GM12892 (cell line): ENCODE data around the gene CES5A.
"Not testable (repeated sequence)": the region's sequence is repeated elsewhere in the genome, so short reads cannot be mapped to it uniquely, and the experiment has no call there.

Source experiments
- DNase-seq: peaks from one replicate; pipeline ENCODE4 v3.0.0; 2011; ENCODE audit not compliant: insufficient read length
- FAIRE-seq: peaks from 2 replicates; lab custom pipeline; 2011; peaks lifted over from hg19 to GRCh38; lab: Jason Lieb, UNC
- POLR2A ChIP-seq: IDR thresholded peaks from 2 replicates; pipeline ENCODE4 v1.6.1; 2011; ENCODE audit warnings: low read depth, low read length, control low read depth
- POLR2AphosphoS5 ChIP-seq: IDR thresholded peaks from 2 replicates; pipeline ENCODE4 v1.6.1; 2011; ENCODE audit warnings: low read depth, low read length, control low read depth
- TAF1 ChIP-seq: IDR thresholded peaks from 2 replicates; pipeline ENCODE4 v1.6.1; 2011; ENCODE audit warnings: low read depth, mild to moderate bottlenecking, control low read depth, low read length, borderline replicate concordance

The CES5A gene

DNA sequence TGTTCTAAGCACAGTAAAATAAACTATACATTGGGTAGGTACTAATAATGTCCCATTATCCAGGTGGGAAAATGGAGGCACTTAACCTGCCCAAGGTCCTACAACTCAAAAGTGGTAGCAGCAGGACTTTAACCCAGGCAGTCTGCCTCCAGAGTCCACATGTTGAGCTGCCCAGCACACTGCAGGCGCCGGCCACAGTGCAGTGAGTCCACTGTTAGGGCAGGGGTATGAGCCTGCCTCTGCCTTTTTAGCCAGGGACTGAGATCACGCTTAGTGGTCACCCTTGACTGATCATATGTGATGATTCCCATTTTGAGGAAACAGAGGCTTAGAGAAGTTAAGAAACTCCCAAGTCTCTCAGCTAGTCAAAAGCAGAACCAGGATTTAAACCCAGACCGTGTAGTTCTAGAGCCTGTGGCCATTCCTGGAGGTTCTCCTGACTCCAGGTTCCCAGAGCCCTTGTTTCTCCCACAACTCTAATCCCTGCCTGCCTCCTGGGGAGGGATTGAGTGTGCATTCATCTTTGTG, 50.6 kb downstream of the CES5A start:
- FAIRE-seq: no peak

DNA sequence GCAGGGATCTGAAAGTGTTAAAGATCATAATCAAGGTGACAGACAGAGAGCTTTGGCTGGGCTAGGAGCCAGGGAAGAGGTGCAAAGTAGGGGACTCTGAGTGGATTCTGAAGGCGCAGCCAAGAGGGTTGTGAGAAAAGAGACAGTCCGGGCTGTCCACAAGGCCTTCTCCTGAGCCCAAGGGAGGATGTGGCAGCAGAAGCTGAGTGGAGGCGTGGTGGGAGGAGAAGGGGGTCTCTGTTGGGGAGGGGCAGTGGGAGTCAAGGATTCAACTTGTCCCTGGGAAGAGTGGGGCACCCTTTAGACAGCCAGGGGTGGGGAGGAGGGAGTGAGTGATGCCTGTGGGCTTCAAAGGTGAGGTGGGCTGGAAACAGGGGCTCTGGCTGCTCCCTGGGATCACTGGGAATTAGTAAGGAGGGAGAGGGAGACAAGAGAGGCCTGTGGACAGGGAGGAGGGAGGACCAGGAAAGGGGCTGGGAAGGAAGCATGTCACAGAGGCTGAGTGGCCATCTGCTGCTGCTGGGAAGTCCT, 52.8 kb downstream of the CES5A start:
- no peak for DNase-seq
- no peak for TF ChIP-seq POLR2A
- TF ChIP-seq TAF1: no peak
- TF ChIP-seq POLR2AphosphoS5: no peak
- FAIRE-seq: no peak

More for the DNA sequence above, 50.6 kb downstream of the CES5A start:
- no peak for DNase-seq
- no peak for TF ChIP-seq TAF1
- no peak for TF ChIP-seq POLR2A
- TF ChIP-seq POLR2AphosphoS5: no peak

DNA sequence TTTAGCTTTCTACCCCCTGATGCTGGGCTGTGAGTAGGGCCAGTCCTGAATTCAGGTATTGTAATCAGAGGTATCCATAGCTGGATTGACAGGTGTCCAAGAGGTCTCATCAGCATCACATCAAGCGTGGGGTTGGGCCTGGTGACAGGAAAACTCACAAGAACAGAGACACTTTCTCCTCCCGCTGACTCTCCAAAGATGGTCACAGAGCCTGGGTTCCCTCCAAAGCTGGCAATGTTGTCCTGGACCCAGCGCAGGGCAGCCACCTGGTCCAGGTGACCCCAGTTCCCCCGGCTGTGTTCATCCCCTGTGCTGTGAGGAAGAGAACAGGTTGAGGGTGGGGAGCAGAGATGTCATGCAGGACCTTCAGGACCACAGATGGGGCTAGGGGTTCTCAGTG, 54.0 kb downstream of the CES5A start:
- FAIRE-seq: no peak
- DNase-seq: no peak
- TF ChIP-seq TAF1 (no peak), POLR2A (no peak), POLR2AphosphoS5 (no peak)

DNA sequence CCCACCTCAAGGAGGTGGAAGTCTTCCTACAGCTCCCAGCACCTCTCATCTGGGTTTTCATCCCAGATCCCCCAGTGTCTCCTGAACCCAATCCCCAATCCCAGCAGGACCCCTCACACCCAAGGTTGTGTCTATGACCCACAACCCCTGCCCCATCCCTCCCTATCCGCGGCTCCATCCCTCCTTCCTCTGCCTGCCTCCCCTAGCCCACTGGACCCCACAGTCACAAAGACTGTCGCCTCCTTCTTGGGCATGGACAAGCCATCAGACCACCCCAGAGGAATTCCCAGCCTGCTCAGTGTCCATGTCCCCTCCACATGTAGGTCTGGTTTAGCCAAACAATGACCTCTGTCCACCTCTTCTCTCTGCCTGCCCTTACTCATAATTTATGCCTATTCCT, 54.6 kb downstream of the CES5A start:
- no peak for TF ChIP-seq POLR2A
- no peak for TF ChIP-seq POLR2AphosphoS5
- TF ChIP-seq TAF1: no peak
- DNase-seq (no peak), FAIRE-seq (no peak)

DNA sequence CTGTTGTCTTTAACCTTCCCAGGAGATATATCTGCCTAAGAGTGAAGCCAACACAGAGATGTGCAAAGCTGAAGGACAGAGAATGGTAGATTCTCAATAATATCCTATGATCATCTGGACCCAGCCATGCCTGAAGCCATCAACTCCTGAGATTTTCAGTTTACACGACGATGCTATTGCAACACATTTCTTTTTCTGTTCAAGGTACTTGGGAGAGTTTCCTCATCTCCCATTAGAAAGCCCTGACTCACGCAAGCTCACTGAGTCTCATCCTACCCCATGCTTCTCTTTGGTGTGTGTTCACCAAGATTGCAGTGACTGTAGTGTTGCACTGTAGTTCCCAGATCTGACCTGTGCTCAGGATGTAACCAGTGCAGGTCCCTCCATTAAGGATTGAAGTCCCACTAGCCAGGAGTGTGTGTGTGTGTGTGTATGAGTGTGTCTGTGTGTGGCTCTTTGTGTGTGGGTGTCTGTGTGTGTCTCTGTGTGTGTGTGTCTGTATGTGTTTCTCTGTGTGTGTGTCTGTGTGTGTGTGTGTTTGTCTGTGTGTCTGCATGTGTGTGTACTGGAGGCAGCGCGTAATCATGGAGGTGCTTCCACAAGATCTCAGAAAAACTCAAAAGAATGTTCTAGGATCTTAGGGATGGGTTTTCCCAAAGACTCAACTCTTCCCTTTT, 57.8 kb downstream of the CES5A start:
- TF ChIP-seq TAF1: no peak
- no peak for TF ChIP-seq POLR2A
- TF ChIP-seq POLR2AphosphoS5: no peak
- FAIRE-seq (no peak), DNase-seq (no peak)

DNA sequence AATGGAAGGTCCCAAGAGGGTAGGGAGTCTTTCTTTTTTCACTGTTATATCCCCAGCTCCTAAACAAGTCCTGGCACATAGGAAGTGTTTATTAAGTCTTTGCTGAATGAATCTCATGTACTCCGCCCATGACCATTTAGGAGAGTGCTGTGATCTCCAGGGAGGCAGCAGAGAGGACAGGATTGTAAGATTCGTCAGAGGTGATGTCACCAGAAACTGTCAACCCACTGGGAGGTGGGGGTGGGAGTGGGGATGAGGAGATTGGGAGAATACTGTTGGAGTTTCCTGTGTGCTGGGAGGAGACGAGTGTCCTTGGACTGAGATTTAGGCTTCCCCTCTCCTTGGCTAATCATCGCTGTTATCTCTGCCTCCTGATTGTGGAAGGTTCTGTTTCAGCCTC, 59.0 kb downstream of the CES5A start:
- DNase-seq, FAIRE-seq: not testable (repeated sequence)

DNA sequence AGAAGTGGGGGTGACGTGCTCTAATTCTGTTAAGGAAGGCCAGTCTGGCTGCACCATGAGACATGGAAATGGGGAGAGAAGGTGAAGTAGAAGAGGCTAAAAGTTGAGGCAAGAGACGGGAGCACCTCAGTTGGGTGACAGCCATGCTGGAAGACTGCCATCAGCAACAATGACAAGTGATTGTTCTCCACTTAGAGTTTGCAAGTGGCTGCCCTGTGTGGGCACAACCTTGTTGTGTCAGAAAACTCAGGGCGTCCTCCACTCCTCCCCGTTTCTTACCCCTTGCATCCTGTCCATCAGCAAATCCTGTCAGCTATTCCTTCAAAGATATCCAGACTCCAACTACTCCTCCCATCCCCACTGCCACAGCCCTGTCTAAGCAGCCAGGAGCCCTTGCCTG, 59.9 kb downstream of the CES5A start:
- no peak for DNase-seq
- no peak for FAIRE-seq
- TF ChIP-seq POLR2AphosphoS5 (no peak), POLR2A (no peak), TAF1 (no peak)

DNA sequence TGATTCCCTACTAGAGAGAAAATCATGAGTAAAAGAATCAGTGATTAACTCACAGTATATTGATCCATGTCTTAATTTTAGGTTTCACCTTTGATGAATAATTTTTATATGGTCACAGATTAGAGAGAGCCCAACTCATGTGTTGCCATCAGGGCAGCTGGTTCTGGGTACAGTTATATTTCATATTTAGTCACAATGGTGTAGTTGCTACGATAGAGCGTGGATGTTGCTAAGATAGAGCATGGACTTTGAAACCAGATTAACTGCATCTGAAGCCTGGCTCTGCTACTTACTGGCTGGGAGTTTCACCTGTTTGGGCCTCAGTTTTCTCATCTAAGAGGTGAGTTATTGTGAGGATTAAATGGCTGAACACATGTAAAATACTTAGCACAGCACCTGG, 61.0 kb downstream of the CES5A start:
- FAIRE-seq: not testable (repeated sequence)

DNA sequence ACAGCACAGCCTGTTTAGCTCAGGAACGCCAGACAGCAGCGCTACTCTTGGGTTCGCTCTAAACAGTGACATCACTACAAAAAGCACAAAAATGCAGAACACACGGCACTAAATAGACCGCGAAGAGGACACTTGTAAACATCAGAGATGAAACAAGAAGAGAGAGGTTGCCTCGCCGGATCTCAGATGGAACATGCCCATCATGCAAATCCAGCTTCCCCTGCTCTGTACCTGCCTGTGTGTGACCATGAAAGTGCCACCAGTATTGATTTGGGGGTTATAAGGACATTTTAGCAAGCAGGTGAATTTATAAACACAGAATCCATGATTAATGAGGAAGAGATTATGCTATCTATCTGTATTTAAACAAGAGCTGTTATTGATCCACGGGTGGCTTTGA, 61.4 kb downstream of the CES5A start:
- FAIRE-seq, DNase-seq: not testable (repeated sequence)

More for the DNA sequence above, 61.0 kb downstream of the CES5A start:
- DNase-seq: not testable (repeated sequence)

DNA sequence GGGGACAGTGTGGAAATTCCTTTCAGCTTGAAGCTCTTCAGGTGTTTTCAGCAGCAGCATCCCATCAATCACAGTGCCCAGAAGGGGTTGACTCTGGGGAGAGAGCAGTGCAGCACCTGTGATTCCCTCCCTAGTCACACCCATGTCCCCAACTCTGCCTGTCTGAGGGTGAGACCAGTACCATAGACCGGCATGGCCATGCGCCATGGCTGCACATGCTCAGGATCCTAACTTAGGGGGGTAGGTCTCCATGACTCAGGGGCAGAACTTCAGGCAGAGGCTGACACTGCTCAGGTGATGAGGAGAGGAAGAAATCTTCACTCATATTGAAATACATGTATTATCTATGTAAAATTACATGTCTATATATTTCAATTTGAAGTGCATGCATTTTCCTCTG, 62.2 kb downstream of the CES5A start:
- FAIRE-seq (no peak), DNase-seq (no peak)
- TF ChIP-seq POLR2A (no peak), POLR2AphosphoS5 (no peak), TAF1 (no peak)

DNA sequence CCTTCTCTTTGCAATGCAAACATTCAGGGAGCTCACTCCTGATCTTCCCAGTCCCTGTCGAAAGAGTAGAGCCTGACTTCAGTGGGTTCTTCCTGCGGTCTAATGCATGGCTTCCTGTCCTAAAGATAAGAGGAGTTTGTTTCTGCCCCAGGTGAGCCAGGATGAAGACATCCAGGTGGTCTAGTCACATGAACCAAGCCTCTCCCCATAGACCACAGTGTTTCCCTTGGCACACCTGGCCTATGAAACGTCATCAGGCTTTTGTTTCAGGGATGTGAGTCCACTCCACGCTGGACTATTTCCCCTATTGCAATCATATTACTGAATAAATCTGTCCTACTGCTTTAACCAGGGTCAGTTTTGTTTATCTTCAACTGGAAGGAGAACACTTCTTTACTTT, 63.4 kb downstream of the CES5A start:
- TF ChIP-seq POLR2AphosphoS5 (no peak), TAF1 (no peak), POLR2A (no peak)
- no peak for FAIRE-seq
- DNase-seq: no peak

DNA sequence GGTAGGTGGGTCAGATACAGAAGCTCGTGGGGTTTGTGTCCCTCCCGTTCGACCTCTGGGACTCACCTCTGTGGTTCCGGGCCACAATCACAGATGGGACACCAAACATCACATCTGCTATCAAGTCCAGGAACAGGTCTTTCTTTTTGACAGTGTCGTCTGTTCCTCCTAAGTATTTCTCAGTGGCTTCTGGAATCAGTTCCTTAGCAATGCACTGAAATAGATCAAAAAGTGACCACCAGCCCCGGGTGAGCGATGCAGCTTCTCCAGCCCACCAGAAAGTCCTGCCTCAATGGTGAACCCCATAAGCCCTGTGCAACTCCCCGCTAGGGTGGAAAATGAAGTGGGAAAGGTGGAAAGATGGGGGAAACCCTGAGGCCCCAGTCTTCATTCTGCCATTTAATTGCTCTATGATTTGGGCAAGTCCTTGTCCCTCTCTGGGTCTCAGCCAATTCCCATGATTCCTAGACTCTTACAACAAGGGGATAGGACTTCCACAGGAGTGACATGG, 64.7 kb downstream of the CES5A start:
- FAIRE-seq (no peak), DNase-seq (no peak)
- TF ChIP-seq POLR2AphosphoS5: no peak

DNA sequence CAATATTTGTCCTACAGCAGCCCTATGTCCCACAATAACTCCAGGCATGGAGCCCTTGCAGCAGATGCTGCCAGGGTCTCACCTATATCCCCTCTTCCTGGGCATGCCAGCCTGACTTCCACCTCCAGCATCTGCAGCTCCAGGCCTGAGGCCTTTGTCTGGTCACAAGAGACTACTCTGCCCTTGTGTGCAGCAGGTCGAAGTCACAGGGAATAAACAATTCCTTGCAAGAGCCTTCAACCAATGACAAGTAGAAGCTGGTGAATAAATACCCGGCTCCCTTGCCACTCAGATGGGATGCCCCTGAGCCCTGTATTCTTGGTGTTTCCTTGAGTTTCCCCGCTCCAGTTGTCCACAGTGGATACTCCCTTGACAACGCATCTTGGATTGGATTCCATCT, 65.3 kb downstream of the CES5A start:
- DNase-seq: no peak
- TF ChIP-seq POLR2A (no peak), TAF1 (no peak), POLR2AphosphoS5 (no peak)
- no peak for FAIRE-seq
